AG09319 (cell line): ENCODE data around the gene NCAPG.
"Not testable (repeated sequence)": the region's sequence is repeated elsewhere in the genome, so short reads cannot be mapped to it uniquely, and the experiment has no call there.

Experiments used
- DNase-seq: peaks from one replicate; pipeline ENCODE4 v3.0.0-alpha.2; 2010; ENCODE audit warnings: low read depth; ENCODE audit errors: extremely low read depth
- CTCF ChIP-seq: IDR thresholded peaks from 2 replicates; pipeline ENCODE4 v1.5.1; 2011; ENCODE audit warnings: low read depth, mild to moderate bottlenecking, inconsistent platforms, low read length, moderate library complexity

The NCAPG gene

GRCh38 chr4:17814140-17814539 lies 3.4 kb downstream of the NCAPG start:
- no peak for DNase-seq
- TF ChIP-seq CTCF: no peak

GRCh38 chr4:17816142-17816541 lies 5.4 kb downstream of the NCAPG start:
- no peak for DNase-seq
- TF ChIP-seq CTCF: no peak

- peak; percentile 62 for DNase-seq
- TF ChIP-seq CTCF: peak; percentile 53
Observed at GRCh38 chr4:17817027-17817426, 6.2 kb downstream of the NCAPG start.

- no peak for DNase-seq
- TF ChIP-seq CTCF: no peak
Observed at GRCh38 chr4:17823871-17824669, 13.3 kb downstream of the NCAPG start.

- no peak for DNase-seq
- no peak for TF ChIP-seq CTCF
Observed at GRCh38 chr4:17846266-17846665, 35.5 kb downstream of the NCAPG start.

- not testable (repeated sequence) for DNase-seq
Observed at GRCh38 chr4:17850295-17850694, 39.5 kb downstream of the NCAPG start.

- TF ChIP-seq CTCF: no peak
Observed at GRCh38 chr4:17851959-17852358, 41.2 kb downstream of the NCAPG start.

GRCh38 chr4:17854036-17854435 lies 43.3 kb downstream of the NCAPG start:
- TF ChIP-seq CTCF: no peak
- DNase-seq: no peak

More at GRCh38 chr4:17851959-17852358, 41.2 kb downstream of the NCAPG start:
- no peak for DNase-seq
